Activated CD4-positive, alpha-beta T cell treated with anti-CD3 and anti-CD28 coated beads, Interleukin-2, amount 10 ng/mL, durations not matched to agents 7 days and 5 days (primary cell): ENCODE results near the gene FTO. TPM values are rescaled to one million over a fixed set of nuclear protein-coding genes. Genes with fewer than 3 reads are reported as not detected.

ENCODE experiments used
- CTCF ChIA-PET: fragments of 350-600 bp; sonication (Branson Sonifier 250); formaldehyde crosslinking; loops from one replicate; lab custom pipeline; 2021; ENCODE audit warnings: antibody characterized with exemption; lab: Charles Lee
- POLR2A ChIA-PET: fragments of 350-600 bp; sonication (Branson Sonifier 250); formaldehyde crosslinking; loops from one replicate; lab custom pipeline; 2021; ENCODE audit warnings: antibody characterized with exemption; lab: Charles Lee
- DNase-seq: peaks from one replicate; pipeline ENCODE4 v3.0.0-alpha.2; 2020
- H3K27ac Mint-ChIP-seq: one replicate; pipeline ENCODE4 v1.8.0; 2021; ENCODE audit warnings: mild to moderate bottlenecking, moderate library complexity, mixed read lengths
- H3K27me3 Mint-ChIP-seq: one replicate; pipeline ENCODE4 v1.8.0; 2021; ENCODE audit warnings: mixed read lengths
- H3K36me3 Mint-ChIP-seq: one replicate; pipeline ENCODE4 v1.8.0; 2021; ENCODE audit warnings: low read depth, mixed read lengths
- H3K4me1 Mint-ChIP-seq: one replicate; pipeline ENCODE4 v1.8.0; 2021; ENCODE audit warnings: mixed read lengths
- H3K4me3 Mint-ChIP-seq: one replicate; pipeline ENCODE4 v1.8.0; 2021; ENCODE audit warnings: mild to moderate bottlenecking, moderate library complexity, mixed read lengths
- H3K9me3 Mint-ChIP-seq: one replicate; pipeline ENCODE4 v1.8.0; 2021; ENCODE audit warnings: mixed read lengths
- total RNA-seq, 2 experiments: library from RNA; stranded (reverse); gene quantifications; one replicate each; pipeline ENCODE4 v1.2.3, GENCODE V29; 2021

Gene FTO
- total RNA-seq, 2 experiments from 2014 or later, result 44.2 to 44.3 TPM

- no peaks in the 10 kb centered on the region for H3K9me3 Mint-ChIP-seq
- H3K27me3 Mint-ChIP-seq, result no peaks in the 10 kb centered on the region
- no peak overlapping the region for H3K27ac Mint-ChIP-seq
- H3K4me1 Mint-ChIP-seq, result peaks cover 7% of the 10 kb centered on the region
- ChIA-PET CTCF (no interaction called here), POLR2A (no interaction called here)
- no peak for DNase-seq
- no peak overlapping the region for H3K4me3 Mint-ChIP-seq
- no peaks in the 10 kb centered on the region for H3K36me3 Mint-ChIP-seq
Observed at GRCh38 chr16:53989597-53989996, 285.6 kb downstream of the FTO start.

DNA sequence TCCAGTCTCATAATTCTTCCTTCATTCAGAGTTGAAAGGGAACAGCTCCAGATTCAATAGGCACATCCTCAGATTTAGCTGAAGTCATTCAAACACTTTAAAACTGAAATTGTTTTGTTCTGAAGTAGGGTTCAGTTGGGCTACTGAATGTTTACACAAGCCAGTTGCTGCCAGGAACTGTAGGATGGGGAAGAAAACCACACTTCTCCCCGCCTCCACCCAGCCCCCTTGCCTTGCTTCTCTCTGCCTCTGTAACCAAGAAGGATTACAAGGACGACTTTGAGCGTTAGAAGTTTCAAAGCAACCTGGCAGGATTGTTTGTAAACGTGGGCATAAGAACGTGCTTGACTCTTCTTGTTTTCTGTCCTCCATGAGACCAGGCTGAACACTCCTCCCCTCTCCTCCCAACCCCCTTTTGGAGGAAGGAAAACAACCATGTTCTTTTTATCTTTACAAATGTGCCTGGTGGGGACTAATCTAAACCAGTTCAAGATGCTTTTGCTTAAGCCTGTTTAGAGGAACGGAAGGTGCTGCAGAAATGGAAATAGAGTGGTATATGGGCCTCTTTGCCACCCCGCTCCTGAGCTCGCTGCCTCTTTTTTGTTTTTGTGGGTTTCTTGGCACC is 287.9 kb downstream of the FTO start:
- H3K4me1 Mint-ChIP-seq, result peaks cover 7% of the 10 kb centered on the region
- DNase-seq, result no peak
- H3K4me3 Mint-ChIP-seq, result no peak overlapping the region
- H3K36me3 Mint-ChIP-seq, result no peaks in the 10 kb centered on the region
- ChIA-PET POLR2A (no interaction called here), CTCF (no interaction called here)
- H3K9me3 Mint-ChIP-seq, result no peaks in the 10 kb centered on the region
- H3K27ac Mint-ChIP-seq, result no peak overlapping the region
- H3K27me3 Mint-ChIP-seq, result no peaks in the 10 kb centered on the region

DNA sequence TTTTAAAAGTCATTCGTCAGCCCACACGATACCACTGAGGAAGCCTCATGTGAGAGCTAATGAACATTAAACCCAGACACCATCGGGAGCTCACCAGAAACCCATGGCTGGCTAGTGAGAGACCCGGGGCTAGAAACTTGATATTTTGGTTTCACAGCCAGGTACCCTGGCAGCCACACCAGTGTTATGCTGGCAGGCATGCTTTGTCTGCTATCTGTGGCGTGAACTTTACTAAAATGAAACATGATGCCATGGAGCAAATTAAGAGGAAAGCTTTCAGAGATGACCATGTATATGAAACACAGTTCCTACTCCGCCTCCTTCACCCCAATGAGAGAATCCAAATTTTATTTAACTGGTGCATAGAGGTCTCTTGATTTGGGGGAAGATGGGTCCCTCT is 291.4 kb downstream of the FTO start:
- Mint-ChIP-seq H3K27me3 (no peaks in the 10 kb centered on the region), H3K36me3 (no peaks in the 10 kb centered on the region), H3K4me3 (no peak overlapping the region), H3K27ac (no peak overlapping the region), H3K4me1 (peaks cover 7% of the 10 kb centered on the region), H3K9me3 (no peaks in the 10 kb centered on the region)
- ChIA-PET POLR2A (no interaction called here), CTCF (no interaction called here)
- DNase-seq, result no peak

DNA sequence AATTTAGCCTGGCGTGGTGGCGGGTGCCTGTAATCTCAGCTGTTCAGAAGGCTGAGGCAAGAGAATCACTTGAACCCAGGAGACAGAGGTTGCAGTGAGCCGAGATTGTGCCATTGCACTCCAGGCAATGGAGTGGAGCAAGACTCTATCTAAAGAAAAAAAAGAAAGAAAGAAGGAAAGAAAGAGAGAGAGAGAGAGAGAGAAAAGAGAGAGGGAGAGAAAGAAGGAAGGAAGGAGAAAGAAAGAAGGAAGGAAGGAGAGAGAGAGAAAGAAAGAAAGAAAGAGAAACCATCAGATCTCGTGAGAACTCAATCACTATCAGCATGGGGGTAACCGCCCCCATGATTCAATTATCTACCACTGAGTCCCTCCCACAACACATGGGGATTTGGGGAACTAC is 293.0 kb downstream of the FTO start:
- DNase-seq, result no peak
- no peaks in the 10 kb centered on the region for H3K36me3 Mint-ChIP-seq
- H3K27me3 Mint-ChIP-seq, result no peaks in the 10 kb centered on the region
- no peak overlapping the region for H3K27ac Mint-ChIP-seq
- no peaks in the 10 kb centered on the region for H3K9me3 Mint-ChIP-seq
- peaks cover 1% of the 10 kb centered on the region for H3K4me1 Mint-ChIP-seq
- no peak overlapping the region for H3K4me3 Mint-ChIP-seq
- ChIA-PET CTCF (no interaction called here), POLR2A (no interaction called here)

- CTCF ChIA-PET, result no interaction called here
- no peaks in the 10 kb centered on the region for H3K27me3 Mint-ChIP-seq
- no peaks in the 10 kb centered on the region for H3K9me3 Mint-ChIP-seq
- no peaks in the 10 kb centered on the region for H3K4me1 Mint-ChIP-seq
- no peak overlapping the region for H3K4me3 Mint-ChIP-seq
- no peak overlapping the region for H3K27ac Mint-ChIP-seq
- no peaks in the 10 kb centered on the region for H3K36me3 Mint-ChIP-seq
- POLR2A ChIA-PET, result no interaction called here
- DNase-seq, result no peak
Observed at GRCh38 chr16:53998024-53998810, 294.3 kb downstream of the FTO start.

- no peaks in the 10 kb centered on the region for H3K4me1 Mint-ChIP-seq
- ChIA-PET CTCF (no interaction called here), POLR2A (no interaction called here)
- H3K9me3 Mint-ChIP-seq, result no peaks in the 10 kb centered on the region
- no peaks in the 10 kb centered on the region for H3K27me3 Mint-ChIP-seq
- no peak overlapping the region for H3K4me3 Mint-ChIP-seq
- H3K27ac Mint-ChIP-seq, result no peak overlapping the region
- H3K36me3 Mint-ChIP-seq, result no peaks in the 10 kb centered on the region
- DNase-seq, result no peak
Observed at GRCh38 chr16:53998966-53999522, 295.1 kb downstream of the FTO start.

DNA sequence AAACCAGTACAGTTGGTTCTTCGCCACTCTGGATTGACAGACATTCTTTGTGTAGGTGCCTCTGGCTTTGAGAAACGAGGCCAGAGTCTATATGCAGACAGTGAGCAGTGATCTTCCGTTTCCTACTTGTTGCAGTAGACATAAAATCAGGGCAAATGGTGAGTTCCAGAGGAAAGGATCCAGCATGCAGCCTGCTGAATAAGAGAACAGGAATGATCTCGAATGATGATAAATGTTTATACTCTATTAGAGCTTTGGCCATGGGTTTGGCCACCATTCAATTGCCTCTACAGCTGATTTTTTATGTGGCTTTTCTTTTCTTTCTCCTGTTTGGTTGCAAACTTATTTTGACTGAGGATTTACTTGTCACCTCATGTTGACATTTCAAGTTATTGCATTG is 295.9 kb downstream of the FTO start:
- no peak overlapping the region for H3K27ac Mint-ChIP-seq
- no peak for DNase-seq
- POLR2A ChIA-PET, result no interaction called here
- H3K9me3 Mint-ChIP-seq, result no peaks in the 10 kb centered on the region
- H3K4me3 Mint-ChIP-seq, result no peak overlapping the region
- H3K27me3 Mint-ChIP-seq, result no peaks in the 10 kb centered on the region
- H3K4me1 Mint-ChIP-seq, result no peaks in the 10 kb centered on the region
- CTCF ChIA-PET, result no interaction called here
- no peaks in the 10 kb centered on the region for H3K36me3 Mint-ChIP-seq

DNA sequence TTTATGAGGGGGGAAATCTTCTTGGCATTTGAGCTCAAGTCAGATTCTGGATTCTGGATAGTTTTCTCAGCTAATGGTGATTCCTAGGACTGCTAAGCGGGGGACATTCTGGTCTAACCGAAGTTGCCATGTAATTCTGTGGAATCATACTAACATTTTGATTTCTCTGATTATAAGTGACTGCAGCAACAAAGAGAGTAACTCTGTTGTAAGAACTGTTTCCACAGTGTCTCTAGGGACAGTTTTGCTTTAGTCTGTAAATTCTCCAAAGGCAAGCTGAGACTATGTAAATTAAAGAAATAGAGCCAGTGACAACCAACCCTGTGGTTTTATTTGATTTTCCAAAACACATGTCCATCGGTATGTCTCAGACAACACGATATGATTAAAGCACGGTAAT is 296.4 kb downstream of the FTO start:
- Mint-ChIP-seq H3K36me3 (no peaks in the 10 kb centered on the region), H3K27me3 (no peaks in the 10 kb centered on the region), H3K4me1 (no peaks in the 10 kb centered on the region), H3K4me3 (no peak overlapping the region), H3K27ac (no peak overlapping the region), H3K9me3 (no peaks in the 10 kb centered on the region)
- POLR2A ChIA-PET, result no interaction called here
- no peak for DNase-seq
- CTCF ChIA-PET, result no interaction called here

DNA sequence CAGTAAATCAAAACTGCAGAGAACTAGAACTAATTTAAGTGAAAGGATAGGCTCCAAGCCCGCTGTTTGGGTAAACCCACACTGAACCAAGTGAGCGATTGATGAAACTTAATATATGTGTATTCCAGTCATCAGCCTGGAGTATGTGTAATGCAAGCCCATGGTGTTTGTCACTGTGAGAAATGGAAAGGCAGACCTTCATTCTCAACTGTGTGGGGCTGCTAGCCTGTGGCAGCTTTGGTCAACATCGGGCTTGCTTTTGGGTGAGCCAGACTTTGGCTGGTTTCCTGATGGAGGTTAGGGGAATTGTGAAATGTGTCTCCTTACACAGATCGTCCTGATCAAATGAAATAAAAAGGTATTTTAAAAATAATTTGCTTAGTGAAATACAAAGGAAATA is 302.7 kb downstream of the FTO start:
- CTCF ChIA-PET, result no interaction called here
- H3K27ac Mint-ChIP-seq, result no peak overlapping the region

GRCh38 chr16:54007504-54007903 is 303.5 kb downstream of the FTO start:
- Mint-ChIP-seq H3K4me1 (no peaks in the 10 kb centered on the region), H3K36me3 (peaks cover 1% of the 10 kb centered on the region), H3K4me3 (no peak overlapping the region), H3K27me3 (no peaks in the 10 kb centered on the region), H3K27ac (no peak overlapping the region), H3K9me3 (peaks cover 6% of the 10 kb centered on the region)
- no peak for DNase-seq
- POLR2A ChIA-PET, result no interaction called here
- CTCF ChIA-PET, result no interaction called here

More for the DNA sequence above, 302.7 kb downstream of the FTO start:
- H3K4me3 Mint-ChIP-seq, result no peak overlapping the region
- no peaks in the 10 kb centered on the region for H3K4me1 Mint-ChIP-seq
- peaks cover 1% of the 10 kb centered on the region for H3K36me3 Mint-ChIP-seq
- H3K9me3 Mint-ChIP-seq, result peaks cover 3% of the 10 kb centered on the region
- H3K27me3 Mint-ChIP-seq, result no peaks in the 10 kb centered on the region
- POLR2A ChIA-PET, result no interaction called here
- no peak for DNase-seq

DNA sequence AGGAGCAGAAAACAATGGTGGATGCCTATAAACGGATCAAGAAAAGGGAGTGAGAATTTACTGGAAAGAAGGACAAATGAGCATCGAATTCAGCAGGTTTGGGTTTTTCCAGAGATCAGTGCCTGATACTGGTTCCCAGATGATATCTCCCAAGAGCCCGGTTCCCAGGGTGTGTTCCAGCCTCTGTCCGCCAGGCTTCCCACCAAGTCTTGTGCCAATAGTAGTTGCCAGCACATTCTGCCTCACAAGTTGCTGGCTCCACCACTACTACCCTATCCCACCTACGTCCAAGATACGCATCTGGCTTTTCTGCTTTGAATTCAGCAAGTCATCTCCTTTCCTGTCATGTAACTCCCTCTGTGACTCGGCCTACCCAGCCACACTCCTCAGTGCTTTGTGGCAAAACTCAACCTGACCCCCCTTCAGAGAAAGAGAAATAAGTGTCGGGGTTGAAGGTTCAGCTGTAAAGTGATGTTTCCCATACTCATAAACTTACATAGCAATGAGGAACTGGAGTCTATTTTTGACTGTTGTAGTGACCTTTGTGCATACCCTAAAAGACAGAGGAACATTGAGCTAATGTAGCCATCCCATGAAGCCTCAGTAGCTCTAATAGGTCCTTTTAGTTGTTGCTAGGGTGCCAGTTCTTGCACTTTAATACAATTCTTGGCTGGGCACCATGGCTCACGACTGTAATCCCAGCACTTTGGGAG is 305.7 kb downstream of the FTO start:
- peaks cover 1% of the 10 kb centered on the region for H3K36me3 Mint-ChIP-seq

DNA sequence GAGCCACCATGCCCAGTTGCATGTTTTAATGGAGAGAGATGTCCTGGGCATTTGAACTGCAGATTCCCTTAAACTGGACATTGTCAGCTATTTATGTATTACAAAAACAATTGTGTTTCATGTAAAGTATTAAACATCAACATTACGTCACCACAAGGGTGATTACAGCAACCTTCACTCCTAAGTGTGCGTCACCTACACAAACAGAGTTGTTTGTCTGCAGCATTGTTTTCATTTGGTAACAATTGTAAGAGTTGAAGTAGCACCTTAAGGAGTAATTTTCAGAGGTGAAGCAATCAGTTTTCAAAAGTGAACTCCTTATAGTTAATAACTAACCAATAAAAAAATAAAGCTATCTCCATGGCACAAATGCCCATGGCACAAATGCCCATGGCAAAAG is 311.2 kb downstream of the FTO start:
- no peaks in the 10 kb centered on the region for H3K27me3 Mint-ChIP-seq
- ChIA-PET POLR2A (no interaction called here), CTCF (no interaction called here)
- no peak for DNase-seq
- peaks cover 2% of the 10 kb centered on the region for H3K36me3 Mint-ChIP-seq
- peaks cover 16% of the 10 kb centered on the region for H3K9me3 Mint-ChIP-seq
- no peak overlapping the region for H3K27ac Mint-ChIP-seq
- H3K4me1 Mint-ChIP-seq, result no peaks in the 10 kb centered on the region
- H3K4me3 Mint-ChIP-seq, result no peak overlapping the region

More for the DNA sequence above, 305.7 kb downstream of the FTO start:
- H3K9me3 Mint-ChIP-seq, result peaks cover 14% of the 10 kb centered on the region
- ChIA-PET POLR2A (no interaction called here), CTCF (no interaction called here)
- no peaks in the 10 kb centered on the region for H3K4me1 Mint-ChIP-seq
- no peak overlapping the region for H3K27ac Mint-ChIP-seq
- DNase-seq, result no peak
- H3K27me3 Mint-ChIP-seq, result no peaks in the 10 kb centered on the region
- no peak overlapping the region for H3K4me3 Mint-ChIP-seq

DNA sequence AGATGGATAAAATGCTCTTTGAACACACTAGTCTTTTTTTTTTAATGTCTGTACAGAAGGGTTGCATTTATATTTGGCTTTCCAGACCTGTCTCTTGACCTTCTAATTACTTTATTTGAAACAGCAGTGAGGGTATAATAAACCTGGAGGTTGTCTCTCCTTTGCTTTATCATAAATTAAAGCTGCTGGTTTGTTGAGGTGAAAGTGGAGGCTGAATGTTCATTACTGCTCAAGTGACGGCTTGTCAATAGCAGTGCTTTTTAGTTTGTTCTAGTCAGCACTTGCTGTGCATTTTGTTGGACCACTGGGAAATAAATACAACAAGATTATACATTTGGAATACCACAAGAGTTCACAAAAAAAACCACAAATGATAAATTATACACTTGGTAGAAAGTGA is 318.4 kb downstream of the FTO start:
- Mint-ChIP-seq H3K4me1 (no peaks in the 10 kb centered on the region), H3K4me3 (no peak overlapping the region), H3K36me3 (peaks cover 2% of the 10 kb centered on the region), H3K27ac (no peak overlapping the region), H3K27me3 (no peaks in the 10 kb centered on the region), H3K9me3 (peaks cover 9% of the 10 kb centered on the region)
- ChIA-PET CTCF (no interaction called here), POLR2A (no interaction called here)
- no peak for DNase-seq
